K562 (cell line): Measurements from ENCODE around the gene AGAP1. TPM values are rescaled to one million over a fixed set of nuclear protein-coding genes. Genes with fewer than 3 reads are reported as not detected.

Experiments
- ATAC-seq: fragments of 200-7000 bp; cut with Tn5 transposase; 3 replicates; pipeline ENCODE4 v1.9.1; 2020; ENCODE audit warnings: moderate library complexity
- BruUV-seq: library from RNA; stranded (reverse); fragments of 400-500 nt; replicated peaks from 2 replicates; lab custom pipeline; 2021; lab: Mats Ljungman, UMichigan
- CTCF ChIA-PET: fragments of 300-600 bp; formaldehyde crosslinking; extraction: SDS; loops from one replicate; lab custom pipeline; 2021; ENCODE audit warnings: low intra/inter-chr PET ratio; lab: Yijun Ruan, JAX
- POLR2A ChIA-PET: fragments of 300-600, 350-650 bp; sonication (Branson Sonifier 250); formaldehyde crosslinking; extraction: SDS; loops from one replicate; lab custom pipeline; 2021; ENCODE audit warnings: antibody characterized with exemption, inconsistent platforms; lab: Yijun Ruan, JAX
- DNase-seq, 4 experiments: peaks; one replicate each; pipeline versions ENCODE4 v3.0.0 to v3.0.0-alpha.2; 2011 to 2018; ENCODE audit warnings: low spot score in 3 of 4, mixed read lengths in 3 of 4; ENCODE audit errors: extremely low read depth in 1 of 4
- FAIRE-seq: peaks from 2 replicates; lab custom pipeline; 2011; peaks lifted over from hg19 to GRCh38; lab: Jason Lieb, UNC
- H2AFZ ChIP-seq: 2 replicates; pipeline ENCODE4 v1.6.0; 2011; ENCODE audit warnings: low read depth, low read length, control low read depth, inconsistent platforms
- H3K27ac ChIP-seq: fragments of 200-600 bp; 3 replicates; pipeline ENCODE4 v1.8.0; 2011; ENCODE audit warnings: low read depth, mild to moderate bottlenecking, control low read depth, inconsistent platforms, low read length, moderate library complexity, mixed read lengths; ENCODE audit errors: extremely low read depth
- H3K27me3 ChIP-seq, 2 experiments: fragments of 300-600 bp in 1 of 2; 2 replicates in 1 of 2; 3 replicates in 1 of 2; pipeline versions ENCODE4 v1.6.0 to v1.8.0; 2011; ENCODE audit warnings: inconsistent platforms in 2 of 2, low read length in 2 of 2, mild to moderate bottlenecking in 1 of 2, mixed read lengths in 1 of 2, moderate library complexity in 1 of 2; ENCODE audit not compliant: control insufficient read depth in 2 of 2, insufficient read depth in 2 of 2
- H3K36me3 ChIP-seq: fragments of 300-600 bp; 3 replicates; pipeline ENCODE4 v1.8.0; 2011; ENCODE audit warnings: mild to moderate bottlenecking, low read length, inconsistent platforms; ENCODE audit not compliant: control insufficient read depth, insufficient read depth
- H3K4me1 ChIP-seq, 2 experiments: fragments of 200-600 bp in 1 of 2; replicated peaks in 1 of 2; 2 replicates in 1 of 2; 3 replicates in 1 of 2; pipeline versions ENCODE4 v1.5.1 to v1.8.0; 2011; ENCODE audit warnings: inconsistent platforms in 2 of 2, low read length in 2 of 2, mild to moderate bottlenecking in 1 of 2, mixed read lengths in 1 of 2, moderate library complexity in 1 of 2; ENCODE audit not compliant: control insufficient read depth in 2 of 2, insufficient read depth in 2 of 2
- H3K4me2 ChIP-seq: 2 replicates; pipeline ENCODE4 v1.6.1; 2011; ENCODE audit warnings: low read length, control low read depth, inconsistent platforms, mixed read lengths; ENCODE audit not compliant: insufficient read depth
- H3K4me3 ChIP-seq: fragments of 200-600 bp; sonication (generic), shearing (Covaris generic); 2 replicates; pipeline ENCODE4 v1.5.1; 2016; ENCODE audit warnings: control low read depth, inconsistent platforms
- H3K79me2 ChIP-seq: fragments of 200-600 bp; 3 replicates; pipeline ENCODE4 v1.8.0; 2011; ENCODE audit warnings: low read length, inconsistent platforms; ENCODE audit not compliant: control insufficient read depth, insufficient read depth
- H3K9ac ChIP-seq, 2 experiments: 2 replicates each; pipeline versions ENCODE4 v1.6.0 to v1.6.1; 2011; ENCODE audit warnings: low read depth in 2 of 2, low read length in 2 of 2, control low read depth in 1 of 2, inconsistent platforms in 1 of 2, mild to moderate bottlenecking in 1 of 2, mixed read lengths in 1 of 2; ENCODE audit not compliant: insufficient read depth in 1 of 2
- H3K9me1 ChIP-seq: one replicate; pipeline ENCODE4 v1.6.0; 2011; ENCODE audit warnings: inconsistent platforms, mild to moderate bottlenecking, low read length, moderate library complexity; ENCODE audit not compliant: control insufficient read depth, insufficient read depth
- H3K9me3 ChIP-seq: replicated peaks from 2 replicates; pipeline ENCODE4 v1.5.1; 2011; ENCODE audit warnings: low read depth, low read length, inconsistent platforms; ENCODE audit not compliant: control insufficient read depth, insufficient read depth
- H4K20me1 ChIP-seq: replicated peaks from 2 replicates; pipeline ENCODE4 v1.6.1; 2011; ENCODE audit warnings: low read length, inconsistent platforms, mixed read lengths; ENCODE audit not compliant: control insufficient read depth, insufficient read depth
- ATF6 ChIP-seq: sonication (generic); formaldehyde crosslinking; IDR thresholded peaks from 2 replicates; pipeline ENCODE4 v1.4.0; 2020; ENCODE audit warnings: mild to moderate bottlenecking, missing genetic modification reagents
- CREB5 ChIP-seq: fragments of 250-450 bp; sonication (Bioruptor Pico); IDR thresholded peaks from 2 replicates; pipeline ENCODE4 v1.5.0; 2020; ENCODE audit warnings: mild to moderate bottlenecking
- ELF1 ChIP-seq: fragments of 200-800 bp; sonication (Bioruptor generic); IDR thresholded peaks from 2 replicates; pipeline ENCODE4 v1.6.1; 2016; ENCODE audit warnings: missing genetic modification characterization, missing compliant biosample characterization
- ESRRB ChIP-seq: fragments of 250-450 bp; sonication (Bioruptor Pico); IDR thresholded peaks from 2 replicates; pipeline ENCODE4 v1.5.0; 2020; ENCODE audit warnings: mild to moderate bottlenecking, moderate library complexity, borderline replicate concordance
- FOXK1 ChIP-seq: sonication (generic); formaldehyde crosslinking; IDR thresholded peaks from 2 replicates; pipeline ENCODE4 v1.8.0; 2022; ENCODE audit warnings: missing genetic modification reagents, mild to moderate bottlenecking, borderline replicate concordance
- NEUROD1 ChIP-seq: fragments of 150-350 bp; IDR thresholded peaks from 2 replicates; pipeline ENCODE4 v1.6.1; 2014; ENCODE audit warnings: borderline replicate concordance, low read length, low read depth; ENCODE audit not compliant: partially characterized antibody
- NUFIP1 ChIP-seq: fragments of 450-650 bp; IDR thresholded peaks from 2 replicates; pipeline ENCODE4 v1.6.1; 2018; ENCODE audit not compliant: partially characterized antibody
- RBM14 ChIP-seq: fragments of 200-400 bp; formaldehyde crosslinking; IDR thresholded peaks from 2 replicates; pipeline ENCODE4 v1.6.1; 2018; ENCODE audit warnings: low read depth, mild to moderate bottlenecking, low read length, moderate library complexity, borderline replicate concordance; ENCODE audit not compliant: insufficient read depth
- SMAD4 ChIP-seq: fragments of 250-450 bp; sonication (Bioruptor Pico); conservative IDR thresholded peaks from 2 replicates; pipeline ENCODE4 v1.8.0; 2021; ENCODE audit warnings: inconsistent platforms, mild to moderate bottlenecking, moderate library complexity
- SUPT5H ChIP-seq: fragments of 450-650 bp; IDR thresholded peaks from 2 replicates; pipeline ENCODE4 v1.6.1; 2016
- TAF15 ChIP-seq: fragments of 200-400 bp; formaldehyde crosslinking; IDR thresholded peaks from 2 replicates; pipeline ENCODE4 v1.6.1; 2017; ENCODE audit warnings: mild to moderate bottlenecking, low read depth, low read length, moderate library complexity
- TSC22D4 ChIP-seq: fragments of 450-650 bp; IDR thresholded peaks from 2 replicates; pipeline ENCODE4 v1.6.1; 2016; ENCODE audit warnings: missing genetic modification characterization, missing biosample characterization, control low read depth
- ZBTB34 ChIP-seq: fragments of 250-450 bp; sonication (Bioruptor Pico); IDR thresholded peaks from 2 replicates; pipeline ENCODE4 v1.8.0; 2021; ENCODE audit warnings: mild to moderate bottlenecking, moderate library complexity
- ZBTB9 ChIP-seq: fragments of 450-650 bp; formaldehyde crosslinking; IDR thresholded peaks from 2 replicates; pipeline ENCODE4 v1.4.0; 2020; ENCODE audit warnings: mild to moderate bottlenecking, moderate library complexity
- ZC3H4 ChIP-seq: sonication (generic); formaldehyde crosslinking; IDR thresholded peaks from 2 replicates; pipeline ENCODE4 v1.9.0; 2021; ENCODE audit warnings: missing genetic modification reagents, borderline replicate concordance
- ZNF146 ChIP-seq: IDR thresholded peaks from one replicate; pipeline ENCODE4 v1.6.1; 2018; ENCODE audit warnings: missing compliant biosample characterization; ENCODE audit not compliant: unreplicated experiment
- ZNF3 ChIP-seq: fragments of 250-450 bp; sonication (Bioruptor Pico); IDR thresholded peaks from 2 replicates; pipeline ENCODE4 v1.5.0; 2021; ENCODE audit warnings: mild to moderate bottlenecking, moderate library complexity
- WGBS: fragments of 100-300 bp; shearing (Covaris generic); methylation state at CpG from one replicate; pipeline ENCODE4 v1.1.6; 2016; ENCODE audit warnings: low coverage, mixed read lengths; ENCODE audit not compliant: insufficient coverage; ENCODE audit errors: missing lambda C conversion rate; 5-methylcytosine and 5-hydroxymethylcytosine counted together
- in situ Hi-C: fragments of 300-500 bp; cut with MboI; formaldehyde crosslinking; loops from 4 replicates; pipeline ENCODE4 v1.15.0; 2018; ENCODE audit warnings: inconsistent platforms, mixed read lengths
- intact Hi-C: fragments of 100-400 bp; cut with micrococcal nuclease; formaldehyde crosslinking; loops from 2 replicates; pipeline ENCODE4 v1.14.2; 2022
- polyA plus RNA-seq, 8 experiments: library from polyadenylated mRNA; depleted of rRNA in 4 of 8; stranded (reverse) in 5 of 8; unstranded in 3 of 8; fragments of >200 nt; fragmentation: Nextera tagmentation in 2 of 8; fragmentation: Illumina TruSeq in 1 of 8; extraction: Ambion mirVana in 2 of 8; extraction: Trizol in 1 of 8; gene quantifications; 2 replicates each; pipeline versions ENCODE4 v1.2.1 to v1.2.3, GENCODE V29; 2011 to 2014; ENCODE audit warnings: inconsistent platforms in 1 of 8, missing spikeins in 1 of 8
- total RNA-seq, 7 experiments: library from RNA; depleted of rRNA in 6 of 7; stranded (reverse); fragments of >200 nt in 6 of 7; fragmentation: Illumina TruSeq in 2 of 7; extraction: Trizol in 2 of 7; gene quantifications; 2 replicates each; pipeline versions ENCODE4 v1.2.1 to v1.2.3, GENCODE V29; 2011 to 2021; ENCODE audit warnings: low replicate concordance in 1 of 7

AGAP1 gene
- total and polyA plus RNA-seq, 9 of the 15 experiments (the other 6 are each of a cell fraction or from before 2014, with no cell fraction given) = 1.3 to 24.0 (median 10.6) TPM

- H3K4me2 ChIP-seq = no peak overlapping the region
- no peaks in the 10 kb centered on the region for H3K9me3 ChIP-seq
- ChIA-PET POLR2A (no interaction called here), CTCF (no interaction called here)
- no peak overlapping the region for H3K27ac ChIP-seq
- ATAC-seq (no peak), FAIRE-seq (no peak), DNase-seq (no peak)
- no peaks in the 10 kb centered on the region for H3K79me2 ChIP-seq
- no peak overlapping the region for H3K9ac ChIP-seq
- no peaks in the 10 kb centered on the region for H4K20me1 ChIP-seq
- intact Hi-C loops = no loop called here
- H3K4me3 ChIP-seq = no peak overlapping the region
- no peaks in the 10 kb centered on the region for H3K4me1 ChIP-seq
- no peaks in the 10 kb centered on the region for H3K27me3 ChIP-seq
- H3K36me3 ChIP-seq = no peaks in the 10 kb centered on the region
- no peak overlapping the region for H2AFZ ChIP-seq
- BruUV-seq = no TSS peak
- in situ Hi-C loops = no loop called here
- H3K9me1 ChIP-seq = no peaks in the 10 kb centered on the region
- WGBS = 74% methylated on average over 11 of the region's 21 CpGs
- no peak for TF ChIP-seq ZC3H4 (CRISPR knock-in tag)
- TF ChIP-seq SUPT5H = no peak
- no peak for TF ChIP-seq ESRRB (CRISPR knock-in tag)
- TF ChIP-seq RBM14 = no peak
- TF ChIP-seq CREB5 = no peak
- TF ChIP-seq TAF15 = no peak
- TF ChIP-seq ELF1 (tag) = no peak
- no peak for TF ChIP-seq TSC22D4 (tag)
- no peak for TF ChIP-seq ZBTB34 (CRISPR knock-in tag)
- TF ChIP-seq SMAD4 = no peak
- no peak for TF ChIP-seq ZNF146 (CRISPR knock-in tag)
- no peak for TF ChIP-seq ZBTB9
- no peak for TF ChIP-seq NEUROD1
- TF ChIP-seq ZNF3 (CRISPR knock-in tag) = no peak
- TF ChIP-seq FOXK1 (CRISPR knock-in tag) = no peak
- TF ChIP-seq ATF6 (CRISPR knock-in tag) = no peak
- TF ChIP-seq NUFIP1 = no peak
These were observed 466.3 kb downstream of the AGAP1 start for GRCh38 chr2:235960011-235960715.
